Colonic mucosa (tissue), 4 donors: ENCODE data around the gene FOLR2. TPM values are rescaled to one million over a fixed set of nuclear protein-coding genes. Genes with fewer than 3 reads are reported as not detected.

Experiments
- DNase-seq: peaks from one replicate; pipeline ENCODE4 v3.0.0-alpha.2; 2020
- H3K27ac ChIP-seq: fragments of 200-600 bp; one replicate; pipeline ENCODE4 v1.8.0; 2021
- H3K27me3 ChIP-seq: fragments of 200-600 bp; one replicate; pipeline ENCODE4 v1.8.0; 2021
- H3K36me3 ChIP-seq: fragments of 200-600 bp; one replicate; pipeline ENCODE4 v1.8.0; 2021
- H3K4me1 ChIP-seq: fragments of 200-600 bp; one replicate; pipeline ENCODE4 v1.8.0; 2021; ENCODE audit warnings: mild to moderate bottlenecking
- H3K4me3 ChIP-seq: fragments of 200-600 bp; one replicate; pipeline ENCODE4 v1.8.0; 2021
- H3K9ac ChIP-seq, 2 donors: one replicate each; pipeline ENCODE4 v1.7.0; 2013; ENCODE audit warnings: control low read depth in 2 of 2, low read depth in 2 of 2, low read length in 2 of 2
- H3K9me3 ChIP-seq: fragments of 200-600 bp; one replicate; pipeline ENCODE4 v1.8.0; 2021
- intact Hi-C: fragments of 100-400 bp; cut with DNase I; formaldehyde crosslinking; loops from one replicate; pipeline ENCODE4 v1.14.1; 2022
- total RNA-seq, 2 donors: library from RNA; stranded (reverse); fragmentation: NEBNext Ultra II Directional in 1 of 2; extraction: Animal tissue kit (Norgen Biotek cat#: 25700) in 1 of 2; gene quantifications; one replicate each; pipeline ENCODE4 v1.2.1, GENCODE V29; 2021
- TF ChIP-seq, protein P1 (sequence below): fragments of 200-600 bp; IDR thresholded peaks from one replicate; pipeline ENCODE4 v1.8.0; 2022; ENCODE audit warnings: antibody characterized with exemption, mild to moderate bottlenecking
- donor health status: healthy.
- donor health status: DM: no; HTN: no; CAD: no.
- donor health status: DM: no; HTN: no; CAD: no.

The FOLR2 gene
- total RNA-seq, 2 donors from 2014 or later: 4.5 to 15.4 TPM

GRCh38 chr11:72229925-72230763 lies 13.6 kb downstream of the FOLR2 start:
- TF ChIP-seq, protein P1, sequence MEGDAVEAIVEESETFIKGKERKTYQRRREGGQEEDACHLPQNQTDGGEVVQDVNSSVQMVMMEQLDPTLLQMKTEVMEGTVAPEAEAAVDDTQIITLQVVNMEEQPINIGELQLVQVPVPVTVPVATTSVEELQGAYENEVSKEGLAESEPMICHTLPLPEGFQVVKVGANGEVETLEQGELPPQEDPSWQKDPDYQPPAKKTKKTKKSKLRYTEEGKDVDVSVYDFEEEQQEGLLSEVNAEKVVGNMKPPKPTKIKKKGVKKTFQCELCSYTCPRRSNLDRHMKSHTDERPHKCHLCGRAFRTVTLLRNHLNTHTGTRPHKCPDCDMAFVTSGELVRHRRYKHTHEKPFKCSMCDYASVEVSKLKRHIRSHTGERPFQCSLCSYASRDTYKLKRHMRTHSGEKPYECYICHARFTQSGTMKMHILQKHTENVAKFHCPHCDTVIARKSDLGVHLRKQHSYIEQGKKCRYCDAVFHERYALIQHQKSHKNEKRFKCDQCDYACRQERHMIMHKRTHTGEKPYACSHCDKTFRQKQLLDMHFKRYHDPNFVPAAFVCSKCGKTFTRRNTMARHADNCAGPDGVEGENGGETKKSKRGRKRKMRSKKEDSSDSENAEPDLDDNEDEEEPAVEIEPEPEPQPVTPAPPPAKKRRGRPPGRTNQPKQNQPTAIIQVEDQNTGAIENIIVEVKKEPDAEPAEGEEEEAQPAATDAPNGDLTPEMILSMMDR: no peak
- no peak overlapping the region for H3K4me3 ChIP-seq
- no peak overlapping the region for H3K27ac ChIP-seq
- peaks cover 36% of the 10 kb centered on the region for H3K36me3 ChIP-seq
- H3K9me3 ChIP-seq: no peaks in the 10 kb centered on the region
- DNase-seq: no peak
- H3K4me1 ChIP-seq: no peaks in the 10 kb centered on the region
- H3K9ac ChIP-seq: no peak overlapping the region
- no peaks in the 10 kb centered on the region for H3K27me3 ChIP-seq
- intact Hi-C loops: loop anchor here (5.0 kb wide), 1 partner anchor 48 kb away; no protein-coding TSS in a partner anchor

- TF ChIP-seq, protein P1: no peak
- DNase-seq: no peak
- no peak overlapping the region for H3K9ac ChIP-seq
Measured at GRCh38 chr11:72230764-72231365, 14.3 kb downstream of the FOLR2 start.

GRCh38 chr11:72231396-72232259 lies 15.0 kb downstream of the FOLR2 start:
- intact Hi-C loops: no loop called here
- DNase-seq: no peak
- H3K9ac ChIP-seq: no peak overlapping the region
- H3K36me3 ChIP-seq: peaks cover 44% of the 10 kb centered on the region
- no peak overlapping the region for H3K27ac ChIP-seq
- no peak overlapping the region for H3K4me3 ChIP-seq
- no peaks in the 10 kb centered on the region for H3K27me3 ChIP-seq
- H3K9me3 ChIP-seq: no peaks in the 10 kb centered on the region
- TF ChIP-seq, protein P1: no peak
- H3K4me1 ChIP-seq: no peaks in the 10 kb centered on the region

More at GRCh38 chr11:72230764-72231365, 14.3 kb downstream of the FOLR2 start:
- H3K4me3 ChIP-seq: no peak overlapping the region
- no peaks in the 10 kb centered on the region for H3K27me3 ChIP-seq
- intact Hi-C loops: no loop called here
- no peaks in the 10 kb centered on the region for H3K4me1 ChIP-seq
- H3K27ac ChIP-seq: no peak overlapping the region
- no peaks in the 10 kb centered on the region for H3K9me3 ChIP-seq
- peaks cover 43% of the 10 kb centered on the region for H3K36me3 ChIP-seq

DNA sequence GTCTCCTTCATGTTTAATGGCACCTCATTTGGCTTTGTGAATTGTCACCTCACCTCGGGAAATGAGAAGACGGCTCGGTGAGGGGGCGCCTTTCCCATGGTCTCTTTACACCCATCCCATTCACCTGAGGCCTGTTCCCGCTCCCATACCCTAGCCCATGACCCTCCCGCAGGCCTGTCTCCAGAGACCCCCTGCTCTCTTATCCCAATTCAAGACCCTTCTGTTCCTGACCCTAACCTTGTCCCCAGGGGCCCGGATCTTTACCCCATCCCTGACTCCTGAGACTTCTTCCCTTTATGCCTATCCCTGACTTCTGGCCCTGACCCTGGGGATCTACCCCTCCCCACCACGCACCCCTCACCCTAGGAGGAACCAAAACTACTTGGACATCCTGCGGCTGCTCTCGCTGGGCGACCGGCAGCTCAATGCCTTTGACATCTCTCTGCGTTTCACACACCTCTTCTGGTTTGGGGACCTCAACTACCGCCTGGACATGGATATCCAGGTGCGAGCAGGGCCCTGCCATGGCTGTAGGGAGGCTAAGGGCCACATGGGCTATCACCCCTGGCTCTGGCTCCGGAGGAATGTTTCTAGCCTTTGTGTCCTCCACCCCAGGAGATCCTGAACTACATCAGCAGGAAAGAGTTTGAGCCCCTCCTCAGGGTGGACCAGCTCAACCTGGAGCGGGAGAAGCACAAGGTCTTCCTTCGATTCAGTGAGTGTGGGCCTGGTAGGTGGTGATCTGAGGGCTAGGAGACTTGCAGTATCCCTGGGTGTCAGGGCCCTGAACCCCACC lies 15.9 kb downstream of the FOLR2 start:
- no peaks in the 10 kb centered on the region for H3K27me3 ChIP-seq
- H3K9ac ChIP-seq: no peak overlapping the region
- peaks cover 51% of the 10 kb centered on the region for H3K36me3 ChIP-seq
- no peak overlapping the region for H3K27ac ChIP-seq
- DNase-seq: no peak
- no peak overlapping the region for H3K4me3 ChIP-seq
- H3K9me3 ChIP-seq: no peaks in the 10 kb centered on the region
- TF ChIP-seq, protein P1: no peak
- intact Hi-C loops: no loop called here
- no peaks in the 10 kb centered on the region for H3K4me1 ChIP-seq
